HG03521 (cell line): ENCODE measurements around the gene YARS2.

Source experiments
- ATAC-seq: cut with Tn5 transposase; IDR thresholded peaks from one replicate; pipeline ENCODE4 v1.9.1; 2021; ENCODE audit warnings: mild to moderate bottlenecking, moderate library complexity; ENCODE audit not compliant: unreplicated experiment

YARS2 gene

DNA sequence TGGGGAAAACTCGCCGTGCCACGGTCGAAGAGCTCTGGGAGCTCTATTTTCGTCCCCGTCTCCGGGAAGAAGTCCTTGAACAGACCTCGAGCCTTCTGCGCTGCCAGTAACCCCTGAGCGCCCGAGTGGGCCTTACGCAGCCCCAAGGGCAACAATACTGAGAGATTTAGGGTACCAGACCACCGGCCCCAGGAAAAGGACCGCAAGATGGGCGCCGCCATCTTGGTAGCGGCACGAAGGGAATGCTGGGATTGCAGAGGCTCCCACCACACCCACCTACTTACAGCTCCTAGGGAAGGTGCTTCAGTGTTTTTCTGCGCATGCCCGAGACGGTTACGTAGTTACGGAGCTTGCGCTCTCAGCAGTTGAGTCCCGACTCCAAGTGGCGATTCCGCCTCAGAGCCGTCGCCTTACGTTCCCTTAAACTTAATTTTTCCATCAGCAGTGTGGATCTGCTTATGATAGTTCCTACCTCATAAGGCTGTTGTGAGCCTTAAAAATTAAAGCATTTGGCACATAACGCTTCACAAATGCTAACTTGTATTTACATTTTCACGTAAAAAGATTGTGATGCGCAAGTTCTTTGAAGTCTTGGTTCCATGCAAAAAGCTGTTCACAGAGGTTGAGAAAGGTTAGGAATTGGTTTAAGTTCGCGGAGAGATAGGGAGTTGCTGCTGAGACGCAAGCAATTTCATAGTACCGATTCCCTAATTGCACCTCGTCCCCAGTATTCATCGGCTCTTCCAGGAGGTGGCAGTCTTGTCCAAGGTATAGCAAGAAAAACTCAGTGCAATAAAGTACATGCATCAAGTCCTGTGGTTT lies at the start of gene YARS2:
TSS of gene YARS2 (minus strand) at position 244 of the 822 bp plus-strand sequence. CDS start at position 221, 23 bp downstream.
- peak; percentile 75 for ATAC-seq

GRCh38 chr12:32804301-32804700 lies 48.6 kb upstream of the YARS2 start:
- ATAC-seq = no peak

GRCh38 chr12:32801269-32801980 lies 45.7 kb upstream of the YARS2 start:
- no peak for ATAC-seq

- ATAC-seq = no peak
Measured at GRCh38 chr12:32794281-32794680, 38.6 kb upstream of the YARS2 start.

- ATAC-seq = no peak
Measured at GRCh38 chr12:32789916-32790315, 34.2 kb upstream of the YARS2 start.

GRCh38 chr12:32789446-32789845 lies 33.7 kb upstream of the YARS2 start:
- ATAC-seq = no peak

DNA sequence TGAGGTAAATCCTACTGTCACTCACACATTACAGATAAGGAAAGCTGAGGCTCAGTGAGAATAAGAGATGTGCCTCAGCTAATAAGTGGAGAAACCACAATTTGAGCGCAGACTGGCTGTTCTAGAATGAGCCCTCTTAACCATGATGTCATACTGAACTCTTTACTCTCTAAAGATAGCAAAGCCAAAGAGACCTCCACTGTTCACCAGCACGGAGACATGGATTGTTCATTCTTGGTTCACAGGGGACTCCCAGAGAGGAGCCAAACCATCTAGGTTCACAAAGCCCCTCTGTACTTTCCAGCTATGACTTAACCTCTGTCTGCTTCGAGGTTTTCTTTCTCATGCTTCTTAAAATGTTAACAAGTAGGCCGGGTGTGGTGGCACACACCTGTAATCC lies 32.7 kb upstream of the YARS2 start:
- no peak for ATAC-seq

GRCh38 chr12:32785557-32785956 lies 29.9 kb upstream of the YARS2 start:
- no peak for ATAC-seq

DNA sequence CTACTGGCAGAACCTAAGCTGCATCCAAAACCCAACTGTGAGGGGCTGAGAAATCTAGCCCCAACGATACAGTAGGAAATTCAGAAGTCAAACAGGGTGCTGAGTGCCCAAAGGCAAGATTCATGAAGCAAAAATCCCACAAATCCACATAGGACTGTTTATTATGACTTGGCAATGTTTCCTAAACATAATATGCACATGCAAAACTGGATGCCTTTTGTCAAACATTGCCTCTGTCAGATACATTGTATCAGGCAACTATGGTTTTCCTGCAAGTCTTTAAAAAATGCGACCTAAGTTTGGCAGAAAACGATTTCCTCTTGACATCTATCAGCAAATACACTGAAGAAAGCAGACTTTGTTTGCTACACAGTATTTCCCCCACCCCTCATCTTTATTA lies 27.3 kb upstream of the YARS2 start:
- ATAC-seq = no peak

GRCh38 chr12:32780071-32780470 lies 24.4 kb upstream of the YARS2 start:
- no peak for ATAC-seq

GRCh38 chr12:32777691-32778175 lies 22.0 kb upstream of the YARS2 start:
- no peak for ATAC-seq

DNA sequence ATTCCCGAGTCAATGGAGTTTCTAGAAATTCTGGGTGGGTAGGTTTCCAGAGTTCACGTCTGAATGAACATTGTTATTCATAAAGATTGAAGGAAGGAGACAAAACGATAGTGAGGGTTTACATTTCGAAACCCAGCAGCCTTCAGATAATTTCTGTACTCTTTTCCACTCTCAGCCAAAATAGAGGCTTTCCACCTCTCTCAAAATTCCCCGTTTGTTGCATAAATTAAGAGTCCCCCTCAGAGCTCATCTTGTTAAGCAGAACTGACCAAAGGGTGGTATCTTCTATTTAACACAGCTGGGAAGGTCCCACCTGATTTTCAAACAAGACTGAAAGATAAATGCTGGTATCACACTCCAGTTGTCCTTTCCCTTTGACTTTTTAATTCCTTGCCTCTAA lies 21.5 kb upstream of the YARS2 start:
- ATAC-seq = no peak

- ATAC-seq = no peak
Measured at GRCh38 chr12:32776258-32776657, 20.6 kb upstream of the YARS2 start.

DNA sequence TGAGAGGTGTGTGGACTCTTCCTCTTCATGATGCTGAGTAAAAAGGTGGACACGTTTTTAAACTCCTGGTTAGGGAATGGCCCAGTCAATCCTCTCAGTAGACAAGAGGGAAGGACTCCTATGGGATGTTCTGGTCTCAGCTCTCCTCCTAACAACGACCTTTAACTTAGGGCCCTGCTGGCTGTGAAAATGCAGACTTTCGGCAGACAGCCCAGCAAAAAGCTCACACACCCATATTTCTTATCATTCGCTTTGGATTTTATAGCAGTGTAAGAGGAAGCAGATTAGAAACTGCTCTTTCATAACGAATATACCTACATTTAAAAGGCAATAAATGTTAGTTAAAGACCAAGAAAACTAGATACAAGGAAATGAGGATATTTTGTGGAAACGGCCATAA lies 18.0 kb upstream of the YARS2 start:
- no peak for ATAC-seq

- no peak for ATAC-seq
Measured at GRCh38 chr12:32770141-32770540, 14.4 kb upstream of the YARS2 start.

DNA sequence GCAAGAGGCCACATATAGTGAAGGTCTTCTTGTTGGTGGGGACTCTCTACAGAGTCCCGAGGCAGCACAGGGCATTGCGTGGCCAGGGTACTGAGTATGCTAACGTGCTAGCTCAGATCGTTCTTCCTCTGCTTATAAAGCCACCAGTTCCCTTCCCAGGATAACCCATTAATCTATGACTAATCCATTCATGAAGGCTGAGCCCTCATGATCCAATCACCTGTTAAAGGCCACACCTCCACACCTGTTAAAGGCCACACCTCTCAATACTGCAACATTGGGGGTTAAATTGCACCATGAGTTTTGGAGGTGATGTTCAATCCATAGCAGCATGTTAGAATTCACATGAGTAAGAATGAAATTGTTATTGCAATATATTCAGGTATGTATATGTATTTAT lies 12.8 kb upstream of the YARS2 start:
- ATAC-seq = no peak

DNA sequence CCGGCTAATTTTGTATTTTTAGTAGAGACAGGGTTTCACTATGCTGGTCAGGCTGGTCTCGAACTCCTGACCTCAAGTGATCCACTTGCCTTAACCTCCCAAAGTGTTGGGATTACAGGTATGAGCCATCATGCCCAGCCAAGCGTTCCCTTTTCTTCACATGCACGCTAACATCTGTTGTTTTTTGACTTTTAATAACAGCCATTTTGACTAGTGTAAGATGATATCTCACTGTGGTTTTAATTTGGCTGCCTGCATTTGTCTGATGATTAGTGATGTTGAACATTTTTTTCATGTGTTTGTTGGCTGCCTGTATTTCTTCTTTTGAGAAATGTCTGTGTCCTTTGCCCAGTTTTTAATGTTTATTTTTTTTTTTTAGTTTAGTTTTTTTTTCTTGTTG lies 10.2 kb upstream of the YARS2 start:
- ATAC-seq = no peak

GRCh38 chr12:32761716-32762115 lies 6.0 kb upstream of the YARS2 start:
- peak; percentile 56 for ATAC-seq

DNA sequence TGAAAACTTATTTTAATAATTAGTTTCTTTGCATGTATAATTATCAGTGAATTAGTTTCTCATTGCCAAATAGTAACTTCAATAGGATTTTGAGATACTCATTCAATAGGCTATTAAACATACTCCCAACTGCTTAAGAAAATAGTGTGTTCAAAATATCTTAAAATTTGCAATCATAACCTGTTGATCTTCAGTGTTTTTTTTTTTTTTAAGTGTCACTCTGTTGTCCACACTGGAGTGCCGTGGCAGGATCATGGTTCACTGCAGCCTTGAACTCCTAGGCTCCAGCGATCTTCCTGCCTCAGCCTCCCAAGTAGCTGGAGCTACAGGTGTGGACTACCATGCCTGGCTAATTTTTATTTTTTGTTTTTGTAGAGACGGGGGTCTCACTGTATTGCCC lies 1.5 kb upstream of the YARS2 start:
- no peak for ATAC-seq

- no peak for ATAC-seq
Measured at GRCh38 chr12:32756476-32757066, 874 bp upstream of the YARS2 start.

DNA sequence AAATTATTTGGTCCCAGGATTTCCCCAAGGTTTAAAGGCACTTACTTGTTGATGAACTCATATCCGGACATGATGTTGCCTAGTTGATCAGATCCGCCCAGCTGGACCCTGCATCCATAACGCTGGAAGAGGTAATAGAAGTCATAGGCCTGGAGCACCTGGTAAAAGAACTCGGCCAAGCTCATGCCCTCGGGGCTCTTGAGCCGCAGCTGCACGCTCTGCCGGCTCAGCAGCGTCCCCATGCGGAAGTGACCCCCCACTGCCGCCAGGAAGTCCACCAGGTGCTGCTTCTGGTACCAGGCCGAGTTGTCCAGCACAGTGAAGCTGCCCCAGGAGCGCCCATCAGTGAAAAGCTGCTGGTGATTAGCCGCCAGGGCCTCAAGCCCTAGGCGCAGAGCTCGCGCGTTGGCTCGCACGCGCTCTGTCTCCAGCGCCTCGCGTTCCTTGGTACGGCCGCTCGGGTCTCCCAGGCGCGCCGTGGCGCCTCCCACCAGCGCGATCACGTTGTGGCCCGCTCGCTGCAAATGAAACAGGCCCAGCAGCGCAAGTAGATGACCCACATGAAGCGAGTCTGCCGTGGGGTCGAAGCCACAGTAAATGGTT lies 545 bp downstream of the YARS2 start:
- peak; percentile 67 for ATAC-seq
